GM18909 (cell line): ENCODE measurements around the gene FMO2.
A peak's percentile ranks its signal among the peaks of the same experiment; 100 is the strongest.

Experiments used
- ATAC-seq: cut with Tn5 transposase; IDR thresholded peaks from one replicate; pipeline ENCODE4 v1.9.1; 2021; ENCODE audit warnings: mild to moderate bottlenecking; ENCODE audit not compliant: unreplicated experiment, poor library complexity

FMO2 gene

GRCh38 chr1:171172471-171172870 lies 12.6 kb upstream of the FMO2 start:
- no peak for ATAC-seq

GRCh38 chr1:171173069-171173468 lies 12.0 kb upstream of the FMO2 start:
- ATAC-seq = peak; percentile 68

GRCh38 chr1:171174560-171175294 lies 10.4 kb upstream of the FMO2 start:
- no peak for ATAC-seq

GRCh38 chr1:171177261-171177660 lies 7.8 kb upstream of the FMO2 start:
- ATAC-seq = no peak

GRCh38 chr1:171179318-171180227 lies 5.5 kb upstream of the FMO2 start:
- ATAC-seq = no peak

GRCh38 chr1:171180670-171181069 lies 4.4 kb upstream of the FMO2 start:
- no peak for ATAC-seq

GRCh38 chr1:171188388-171189266 lies 3.5 kb downstream of the FMO2 start:
- peak; percentile 77 for ATAC-seq

- ATAC-seq = no peak
Observed at GRCh38 chr1:171191992-171192391, 6.9 kb downstream of the FMO2 start.

- no peak for ATAC-seq
Observed at GRCh38 chr1:171195767-171196166, 10.7 kb downstream of the FMO2 start.

- no peak for ATAC-seq
Observed at GRCh38 chr1:171196351-171196750, 11.3 kb downstream of the FMO2 start.

GRCh38 chr1:171198081-171198480 lies 13.0 kb downstream of the FMO2 start:
- ATAC-seq = no peak

GRCh38 chr1:171204296-171204695 lies 19.2 kb downstream of the FMO2 start:
- no peak for ATAC-seq

- ATAC-seq = no peak
Observed at GRCh38 chr1:171206204-171206977, 21.3 kb downstream of the FMO2 start.

- no peak for ATAC-seq
Observed at GRCh38 chr1:171206978-171207355, 21.9 kb downstream of the FMO2 start.

GRCh38 chr1:171207377-171207776 lies 22.3 kb downstream of the FMO2 start:
- ATAC-seq = no peak

- ATAC-seq = no peak
Observed at GRCh38 chr1:171210355-171210754, 25.3 kb downstream of the FMO2 start.

- ATAC-seq = no peak
Observed at GRCh38 chr1:171212607-171213351, 27.7 kb downstream of the FMO2 start.

- ATAC-seq = no peak
Observed at GRCh38 chr1:171213559-171214454, 28.7 kb downstream of the FMO2 start.
